HK-2 (cell line): ENCODE data around the gene TBC1D1.
A peak's percentile ranks its signal among the peaks of the same experiment; 100 is the strongest.

Experiments
- DNase-seq: peaks from one replicate; pipeline ENCODE4 v3.0.0-alpha.2; 2018; ENCODE audit not compliant: unreplicated experiment

Gene TBC1D1

GRCh38 chr4:37890801-37891259, at the start of gene TBC1D1:
TSS of gene TBC1D1 (plus strand) at chr4:37891084. CDS start at chr4:37902096, 11,012 bp downstream.
- peak; percentile 63 for DNase-seq

- DNase-seq = no peak
Measured at GRCh38 chr4:37844204-37844603, 46.7 kb upstream of the TBC1D1 start.

- no peak for DNase-seq
Measured at GRCh38 chr4:37845201-37845600, 45.7 kb upstream of the TBC1D1 start.

GRCh38 chr4:37847311-37847884, 43.5 kb upstream of the TBC1D1 start:
- DNase-seq = no peak

GRCh38 chr4:37852376-37852775, 38.5 kb upstream of the TBC1D1 start:
- no peak for DNase-seq

- DNase-seq = no peak
Measured at GRCh38 chr4:37858112-37858511, 32.8 kb upstream of the TBC1D1 start.

GRCh38 chr4:37858872-37859271, 32.0 kb upstream of the TBC1D1 start:
- DNase-seq = no peak

- no peak for DNase-seq
Measured at GRCh38 chr4:37860266-37860665, 30.6 kb upstream of the TBC1D1 start.

- DNase-seq = no peak
Measured at GRCh38 chr4:37862961-37863360, 27.9 kb upstream of the TBC1D1 start.

GRCh38 chr4:37864786-37865185, 26.1 kb upstream of the TBC1D1 start:
- DNase-seq = no peak

- DNase-seq = no peak
Measured at GRCh38 chr4:37865450-37865849, 25.4 kb upstream of the TBC1D1 start.

GRCh38 chr4:37867102-37867501, 23.8 kb upstream of the TBC1D1 start:
- DNase-seq = no peak

- no peak for DNase-seq
Measured at GRCh38 chr4:37868238-37868637, 22.6 kb upstream of the TBC1D1 start.

GRCh38 chr4:37872310-37872988, 18.4 kb upstream of the TBC1D1 start:
- no peak for DNase-seq

GRCh38 chr4:37873386-37873785, 17.5 kb upstream of the TBC1D1 start:
- no peak for DNase-seq

- DNase-seq = no peak
Measured at GRCh38 chr4:37876156-37876555, 14.7 kb upstream of the TBC1D1 start.

- no peak for DNase-seq
Measured at GRCh38 chr4:37879365-37879764, 11.5 kb upstream of the TBC1D1 start.

GRCh38 chr4:37881811-37882210, 9.1 kb upstream of the TBC1D1 start:
- no peak for DNase-seq

- no peak for DNase-seq
Measured at GRCh38 chr4:37882665-37883296, 8.1 kb upstream of the TBC1D1 start.

GRCh38 chr4:37884855-37885487, 5.9 kb upstream of the TBC1D1 start:
- DNase-seq = no peak

GRCh38 chr4:37885496-37885895, 5.4 kb upstream of the TBC1D1 start:
- DNase-seq = no peak
